Pancreas (tissue), 10 donors: Measurements from ENCODE around the gene TRAPPC5. TPM values are rescaled to one million over a fixed set of nuclear protein-coding genes. Genes with fewer than 3 reads are reported as not detected.
"Not testable (repeated sequence)": the region's sequence is repeated elsewhere in the genome, so short reads cannot be mapped to it uniquely, and the experiment has no call there.

ENCODE experiments used
- ATAC-seq, 4 donors: fragments of 200-7000 bp; cut with Tn5 transposase; one replicate each; pipeline versions ENCODE4 v1.8.0 to v1.9.1; 2020; ENCODE audit warnings: mild to moderate bottlenecking in 4 of 4, moderate library complexity in 4 of 4
- DNase-seq, 6 donors: peaks; one replicate each; pipeline ENCODE4 v3.0.0-alpha.2; 2020
- FAIRE-seq: peaks from 2 replicates; lab custom pipeline; 2012; peaks lifted over from hg19 to GRCh38; lab: Jason Lieb, UNC
- H3K27ac ChIP-seq, 4 donors: fragments of 200-600 bp; sonication (generic); 1 replicate in 3 of 4; 2 replicates in 1 of 4; pipeline versions ENCODE4 v1.5.0 to v1.8.0; 2020
- H3K27me3 ChIP-seq, 4 donors: fragments of 200-600 bp; one replicate each; pipeline ENCODE4 v1.8.0; 2021
- H3K36me3 ChIP-seq, 3 donors: fragments of 200-600 bp; sonication (generic) in 1 of 3; one replicate each; pipeline versions ENCODE4 v1.5.0 to v1.8.0; 2020 to 2021
- H3K4me1 ChIP-seq, 3 donors: fragments of 200-600 bp; one replicate each; pipeline ENCODE4 v1.8.0; 2021
- H3K4me3 ChIP-seq, 4 donors: fragments of 200-600 bp; sonication (generic) in 2 of 4; one replicate each; pipeline versions ENCODE4 v1.5.0 to v1.8.0; 2020 to 2021
- H3K9me3 ChIP-seq, 4 donors: fragments of 200-600 bp; one replicate each; pipeline ENCODE4 v1.8.0; 2021
- WGBS, 2 donors: extraction: QIAGEN DNeasy Blood & Tissue Kit; methylation state at CpG; one replicate each; pipeline ENCODE4 v1.1.7; 2013; 5-methylcytosine and 5-hydroxymethylcytosine counted together
- intact Hi-C, 3 donors: fragments of 100-400 bp; cut with DNase I; formaldehyde crosslinking; loops; one replicate each; pipeline versions ENCODE4 v1.11.1 to v1.14.2; 2022
- polyA plus RNA-seq, 2 donors: library from polyadenylated mRNA; stranded (reverse); fragments of 200-250 nt; gene quantifications; one replicate each; pipeline ENCODE4 v1.2.3, GENCODE V29; 2013
- total RNA-seq, 6 donors: library from RNA; stranded (reverse); fragmentation: NEBNext Ultra II Directional in 4 of 6; extraction: Animal tissue kit (Norgen Biotek cat#: 25700) in 4 of 6; gene quantifications; one replicate each; pipeline versions ENCODE4 v1.2.1 to v1.2.4, GENCODE V29; 2021 to 2023
- TF ChIP-seq, protein P1 (sequence below), 4 donors: fragments of 200-600 bp; sonication (generic) in 3 of 4; IDR thresholded peaks; one replicate each; pipeline versions ENCODE4 v1.5.0 to v1.8.0; 2021; ENCODE audit warnings: antibody characterized with exemption in 4 of 4
- donor health status: healthy with polysubstance abuse.
- donor health status: DM: no; HTN: no; CAD: no; lungs with moderate emphysema.
- donor health status: DM: no; HTN: no; CAD: no.
- donor health status: control.
- donor health status: control.
- donor health status: Bipolar disorder and iron deficiency.
- donor health status: DM: yes; HTN: yes; CAD: no.
- donor health status: DM: no; HTN: no; CAD: no.
- donor health status: DM: no; HTN: no; CAD: no.
- donor health status: DM: yes; HTN: yes; CAD: no.

TRAPPC5 gene
- total and polyA plus RNA-seq, 8 donors, result 26.7 to 89.9 (median 43.9) TPM

DNA sequence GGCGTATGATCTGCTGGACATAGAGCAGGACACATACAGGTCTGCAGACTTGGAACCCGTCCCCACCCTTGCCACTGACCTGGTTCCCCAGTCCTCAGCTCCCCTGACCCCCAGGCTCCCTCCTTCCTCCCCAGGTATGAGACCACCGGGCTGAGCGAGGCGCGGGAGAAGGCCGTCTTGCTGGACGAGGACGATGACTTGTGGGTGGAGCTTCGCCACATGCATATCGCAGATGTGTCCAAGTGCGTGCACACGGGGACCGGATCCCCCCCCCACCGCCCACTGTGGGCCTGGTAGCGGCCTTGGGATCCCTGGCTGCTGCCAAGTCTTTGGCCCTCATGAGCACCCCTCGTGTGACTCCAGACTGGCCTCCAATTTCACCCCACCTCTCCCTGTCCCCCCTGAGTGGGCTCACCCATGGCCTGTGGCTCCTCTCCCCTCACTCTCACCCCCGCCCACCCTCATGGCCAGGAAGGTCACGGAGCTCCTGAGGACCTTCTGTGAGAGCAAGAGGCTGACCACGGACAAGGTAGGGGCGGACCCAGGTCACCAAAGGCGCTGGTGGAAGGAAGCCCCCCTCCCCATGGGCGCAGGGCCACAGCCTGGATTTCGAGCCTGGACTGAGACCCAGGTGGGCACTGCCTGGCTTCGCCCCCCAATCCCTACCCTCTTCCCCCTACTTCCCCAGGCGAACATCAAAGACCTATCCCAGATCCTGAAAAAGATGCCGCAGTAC, 38.2 kb upstream of the TRAPPC5 start:
- Histone ChIP-seq H3K27me3 (no peaks in the 10 kb centered on the region), H3K4me3 (no peak overlapping the region), H3K9me3 (no peaks in the 10 kb centered on the region), H3K4me1 (no peaks in the 10 kb centered on the region), H3K27ac (no peak overlapping the region), H3K36me3 (no peaks in the 10 kb centered on the region)
- 90 to 92% methylated on average over 26 to 27 of the region's 27 CpGs for WGBS, 2 donors
- no peak for FAIRE-seq
- ATAC-seq, result no peak
- peak in 3 of 6 donors; percentile 18 to 76 (median 26) for DNase-seq
- TF ChIP-seq, protein P1, sequence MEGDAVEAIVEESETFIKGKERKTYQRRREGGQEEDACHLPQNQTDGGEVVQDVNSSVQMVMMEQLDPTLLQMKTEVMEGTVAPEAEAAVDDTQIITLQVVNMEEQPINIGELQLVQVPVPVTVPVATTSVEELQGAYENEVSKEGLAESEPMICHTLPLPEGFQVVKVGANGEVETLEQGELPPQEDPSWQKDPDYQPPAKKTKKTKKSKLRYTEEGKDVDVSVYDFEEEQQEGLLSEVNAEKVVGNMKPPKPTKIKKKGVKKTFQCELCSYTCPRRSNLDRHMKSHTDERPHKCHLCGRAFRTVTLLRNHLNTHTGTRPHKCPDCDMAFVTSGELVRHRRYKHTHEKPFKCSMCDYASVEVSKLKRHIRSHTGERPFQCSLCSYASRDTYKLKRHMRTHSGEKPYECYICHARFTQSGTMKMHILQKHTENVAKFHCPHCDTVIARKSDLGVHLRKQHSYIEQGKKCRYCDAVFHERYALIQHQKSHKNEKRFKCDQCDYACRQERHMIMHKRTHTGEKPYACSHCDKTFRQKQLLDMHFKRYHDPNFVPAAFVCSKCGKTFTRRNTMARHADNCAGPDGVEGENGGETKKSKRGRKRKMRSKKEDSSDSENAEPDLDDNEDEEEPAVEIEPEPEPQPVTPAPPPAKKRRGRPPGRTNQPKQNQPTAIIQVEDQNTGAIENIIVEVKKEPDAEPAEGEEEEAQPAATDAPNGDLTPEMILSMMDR (IDR thresholded peaks at IDR 0.05), result no peak
- intact Hi-C loops, result no loop called here

DNA sequence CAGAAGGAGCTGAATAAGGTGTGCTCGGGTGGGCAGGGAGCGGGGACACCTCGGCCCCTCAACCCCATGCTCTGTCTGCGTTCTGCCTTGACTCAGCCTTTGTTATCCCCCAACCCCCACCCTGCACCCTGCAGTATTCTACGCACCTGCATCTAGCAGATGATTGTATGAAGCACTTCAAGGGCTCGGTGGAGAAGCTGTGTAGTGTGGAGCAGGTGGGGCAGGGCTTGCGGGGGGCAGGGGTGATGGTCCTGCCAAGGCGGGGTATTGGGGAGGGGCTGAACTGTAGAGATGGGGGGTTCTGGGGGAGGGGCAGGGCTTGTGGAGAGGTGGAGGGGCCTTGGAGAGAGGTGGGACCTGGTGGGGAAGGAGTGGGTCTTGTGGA, 37.6 kb upstream of the TRAPPC5 start:
- intact Hi-C loops, result no loop called here

DNA sequence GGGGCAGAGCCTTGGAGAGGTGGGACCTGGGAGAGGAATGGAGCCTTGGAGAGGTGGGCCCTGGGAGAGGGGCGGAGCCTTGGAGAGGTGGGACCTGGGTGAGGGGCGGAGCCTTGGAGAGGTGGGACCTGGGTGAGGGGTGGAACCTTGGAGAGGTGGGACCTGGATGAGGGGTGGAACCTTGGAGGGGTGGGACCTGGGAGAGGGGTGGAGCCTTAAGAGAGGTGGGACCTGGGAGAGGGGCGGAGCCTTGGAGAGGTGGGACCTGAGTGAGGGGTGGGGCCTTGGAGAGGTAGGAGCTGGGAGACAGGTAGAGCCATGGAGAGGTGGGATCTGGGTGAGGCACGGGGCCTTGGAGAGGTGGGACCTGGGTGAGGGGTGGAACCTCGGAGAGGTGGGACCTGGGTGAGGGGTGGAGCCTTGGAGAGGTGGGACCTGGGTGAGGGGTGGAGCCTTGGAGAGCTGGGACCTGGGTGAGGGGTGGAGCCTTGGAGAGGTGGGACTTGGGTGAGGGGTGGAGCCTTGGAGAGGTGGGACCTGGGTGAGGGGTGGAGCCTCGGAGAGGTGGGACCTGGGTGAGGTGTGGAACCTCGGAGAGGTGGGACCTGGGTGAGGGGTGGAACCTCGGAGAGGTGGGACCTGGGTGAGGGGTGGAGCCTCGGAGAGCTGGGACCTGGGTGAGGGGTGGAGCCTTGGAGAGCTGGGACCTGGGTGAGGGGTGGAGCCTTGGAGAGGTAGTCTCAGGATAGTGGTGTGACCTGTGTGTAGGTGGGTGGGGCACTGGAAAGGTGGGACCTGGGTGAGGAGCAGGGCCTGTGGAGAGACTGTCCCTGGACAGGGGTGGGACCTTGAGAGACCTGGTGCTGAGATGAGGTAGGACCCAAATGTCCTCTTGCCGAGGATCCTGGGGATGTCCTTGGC, 36.7 kb upstream of the TRAPPC5 start:
- peak in 4 of 6 donors; percentile 29 to 68 (median 56) for DNase-seq
- 46 to 91% methylated on average over 9 to 10 of the region's 10 CpGs for WGBS, 2 donors
- intact Hi-C loops, H3K36me3 ChIP-seq, H3K27ac ChIP-seq, H3K4me1 ChIP-seq, ATAC-seq, H3K4me3 ChIP-seq, FAIRE-seq, H3K9me3 ChIP-seq, H3K27me3 ChIP-seq: not testable (repeated sequence)

More for the DNA sequence above, 37.6 kb upstream of the TRAPPC5 start:
- 97 to 98% methylated on average over 8 of the region's 8 CpGs for WGBS, 2 donors
- no peak for DNase-seq
- ATAC-seq, result no peak
- H3K27ac ChIP-seq, result no peak overlapping the region
- H3K36me3 ChIP-seq, result no peaks in the 10 kb centered on the region
- no peaks in the 10 kb centered on the region for H3K4me1 ChIP-seq
- H3K9me3 ChIP-seq, result no peaks in the 10 kb centered on the region
- no peaks in the 10 kb centered on the region for H3K27me3 ChIP-seq
- no peak for FAIRE-seq
- H3K4me3 ChIP-seq, result no peak overlapping the region
- TF ChIP-seq, protein P1 (IDR thresholded peaks at IDR 0.05), result no peak

DNA sequence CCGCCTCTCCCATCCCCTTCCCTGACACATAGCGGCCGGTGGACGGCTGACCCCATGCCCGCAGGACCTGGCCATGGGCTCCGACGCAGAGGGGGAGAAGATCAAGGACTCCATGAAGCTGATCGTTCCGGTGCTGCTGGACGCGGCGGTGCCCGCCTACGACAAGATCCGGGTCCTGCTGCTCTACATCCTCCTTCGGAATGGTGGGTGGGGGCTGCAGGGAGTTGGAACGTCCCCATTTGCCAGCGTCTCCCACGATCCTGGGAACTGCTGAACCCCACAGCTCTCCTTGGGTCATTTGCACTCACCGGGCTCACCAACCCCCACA, 36.1 kb upstream of the TRAPPC5 start:
- Histone ChIP-seq H3K4me1 (no peaks in the 10 kb centered on the region), H3K27me3 (no peaks in the 10 kb centered on the region), H3K4me3 (no peak overlapping the region), H3K36me3 (no peaks in the 10 kb centered on the region), H3K9me3 (no peaks in the 10 kb centered on the region), H3K27ac (no peak overlapping the region)
- 95 to 98% methylated on average over 14 to 20 of the region's 20 CpGs for WGBS, 2 donors
- TF ChIP-seq, protein P1 (IDR thresholded peaks at IDR 0.05), result no peak
- FAIRE-seq (no peak), DNase-seq (peak in 2 of 6 donors; percentile 19 to 67), ATAC-seq (no peak)
- intact Hi-C loops, result no loop called here

DNA sequence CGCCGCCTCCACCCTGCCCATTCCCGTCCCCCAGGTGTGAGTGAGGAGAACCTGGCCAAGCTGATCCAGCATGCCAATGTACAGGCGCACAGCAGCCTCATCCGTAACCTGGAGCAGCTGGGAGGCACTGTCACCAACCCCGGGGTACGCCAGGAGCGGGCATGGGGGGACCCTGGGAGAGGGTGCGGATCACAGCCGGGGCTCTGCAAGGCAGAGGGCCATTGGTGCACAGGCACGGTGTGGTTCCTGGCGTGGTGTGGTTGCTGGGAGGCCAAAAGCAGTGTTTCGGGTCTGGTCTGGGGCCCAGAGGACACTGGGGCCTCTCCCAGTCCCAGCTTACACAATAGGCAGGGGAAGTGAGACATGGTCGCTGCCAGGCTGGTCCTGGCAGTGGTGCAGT, 35.5 kb upstream of the TRAPPC5 start:
- 92 to 96% methylated on average over 14 of the region's 14 CpGs for WGBS, 2 donors
- TF ChIP-seq, protein P1 (IDR thresholded peaks at IDR 0.05), result no peak
- peak in 1 of 6 donors; percentile 66 for DNase-seq

More for the DNA sequence above, 35.5 kb upstream of the TRAPPC5 start:
- Histone ChIP-seq H3K36me3 (no peaks in the 10 kb centered on the region), H3K4me3 (no peak overlapping the region), H3K27ac (no peak overlapping the region), H3K9me3 (no peaks in the 10 kb centered on the region), H3K27me3 (no peaks in the 10 kb centered on the region), H3K4me1 (no peaks in the 10 kb centered on the region)
- no peak for FAIRE-seq
- no peak for ATAC-seq
- intact Hi-C loops, result no loop called here
